Measurements from ENCODE around the gene RNPS1.
"Not testable (repeated sequence)": the region's sequence is repeated elsewhere in the genome, so short reads cannot be mapped to it uniquely, and the experiment has no call there.

The RNPS1 gene

GRCh38 chr16:2263026-2263425 is 4.9 kb downstream of the RNPS1 start:
- not testable (repeated sequence) for FAIRE-seq; DNase-seq (ENCODE audit: extremely low spot score, insufficient read length, low read depth)

- no peak for DNase-seq (ENCODE audit: extremely low spot score, insufficient read length, low read depth)
- no peak for FAIRE-seq
Observed at GRCh38 chr16:2260250-2260649, 7.7 kb downstream of the RNPS1 start.

GRCh38 chr16:2258530-2258929 is 9.4 kb downstream of the RNPS1 start:
- not testable (repeated sequence) for DNase-seq (ENCODE audit: extremely low spot score, insufficient read length, low read depth); FAIRE-seq

- DNase-seq (ENCODE audit: extremely low spot score, insufficient read length, low read depth) = no peak
- no peak for FAIRE-seq
Observed at GRCh38 chr16:2257726-2258125, 10.2 kb downstream of the RNPS1 start.

GRCh38 chr16:2256531-2257140 is 11.3 kb downstream of the RNPS1 start:
- DNase-seq (ENCODE audit: extremely low spot score, insufficient read length, low read depth) (no peak), FAIRE-seq (no peak)

- FAIRE-seq (no peak), DNase-seq (ENCODE audit: extremely low spot score, insufficient read length, low read depth) (no peak)
Observed at GRCh38 chr16:2253293-2253692, 14.6 kb downstream of the RNPS1 start.

- no peak for DNase-seq (ENCODE audit: extremely low spot score, insufficient read length, low read depth)
- peak; percentile 9 for FAIRE-seq
Observed at GRCh38 chr16:2252806-2253148, 15.1 kb downstream of the RNPS1 start.

- FAIRE-seq = peak; percentile 91
Observed at GRCh38 chr16:2251296-2252111, 16.4 kb downstream of the RNPS1 start, which contains the start of gene ECI1. TSS of gene ECI1 (minus strand) at chr16:2251587. CDS start at chr16:2251566, 21 bp downstream.

GRCh38 chr16:2250652-2251295 is 17.2 kb downstream of the RNPS1 start:
- peak; percentile 66 for FAIRE-seq
- no peak for DNase-seq (ENCODE audit: extremely low spot score, insufficient read length, low read depth)

More at GRCh38 chr16:2251296-2252111, 16.4 kb downstream of the RNPS1 start, which contains the start of gene ECI1:
- peak; percentile 100 for DNase-seq (ENCODE audit: extremely low spot score, insufficient read length, low read depth)

- no peak for DNase-seq (ENCODE audit: extremely low spot score, insufficient read length, low read depth)
- FAIRE-seq = no peak
Observed at GRCh38 chr16:2246301-2246885, 21.5 kb downstream of the RNPS1 start.

- DNase-seq (ENCODE audit: extremely low spot score, insufficient read length, low read depth) = no peak
- FAIRE-seq = no peak
Observed at GRCh38 chr16:2244926-2245795, 22.8 kb downstream of the RNPS1 start.

- FAIRE-seq (no peak), DNase-seq (ENCODE audit: extremely low spot score, insufficient read length, low read depth) (no peak)
Observed at GRCh38 chr16:2244301-2244700, 23.6 kb downstream of the RNPS1 start.

- DNase-seq (ENCODE audit: extremely low spot score, insufficient read length, low read depth) (no peak), FAIRE-seq (no peak)
Observed at GRCh38 chr16:2243781-2244180, 24.1 kb downstream of the RNPS1 start.

- FAIRE-seq = no peak
- DNase-seq (ENCODE audit: extremely low spot score, insufficient read length, low read depth) = no peak
Observed at GRCh38 chr16:2243031-2243528, 24.8 kb downstream of the RNPS1 start.

GRCh38 chr16:2242598-2242997 is 25.3 kb downstream of the RNPS1 start:
- FAIRE-seq (no peak), DNase-seq (ENCODE audit: extremely low spot score, insufficient read length, low read depth) (no peak)

GRCh38 chr16:2240331-2240730 is 27.6 kb downstream of the RNPS1 start:
- not testable (repeated sequence) for DNase-seq (ENCODE audit: extremely low spot score, insufficient read length, low read depth); FAIRE-seq

GRCh38 chr16:2238838-2239675 is 28.9 kb downstream of the RNPS1 start:
- DNase-seq (ENCODE audit: extremely low spot score, insufficient read length, low read depth) (no peak), FAIRE-seq (no peak)

- DNase-seq (ENCODE audit: extremely low spot score, insufficient read length, low read depth) = no peak
- no peak for FAIRE-seq
Observed at GRCh38 chr16:2238150-2238837, 29.6 kb downstream of the RNPS1 start.
